Measurements from ENCODE around the gene C2orf76. TPM values are rescaled to one million over a fixed set of nuclear protein-coding genes. Genes with fewer than 3 reads are reported as not detected.
"Not testable (repeated sequence)": the region's sequence is repeated elsewhere in the genome, so short reads cannot be mapped to it uniquely, and the experiment has no call there.

The C2orf76 gene
- polyA plus RNA-seq, 1 donor from 2014 or later: 37.7 TPM

- Histone ChIP-seq H3K4me2 (ENCODE audit: low read length) (no peak overlapping the region), H3F3A (ENCODE audit: insufficient read depth, low read length, poor library complexity, severe bottlenecking) (no peaks in the 10 kb centered on the region), H4K20me1 (ENCODE audit: insufficient read depth) (no peaks in the 10 kb centered on the region), H3K9me2 (ENCODE audit: insufficient read depth, low read length) (no peaks in the 10 kb centered on the region), H3K9ac (ENCODE audit: low read length) (no peak overlapping the region), H3K9me3 (ENCODE audit: low read length) (no peaks in the 10 kb centered on the region), H3K27ac (ENCODE audit: low read length) (no peak overlapping the region), H2AFZ (ENCODE audit: low read depth, low read length) (no peak overlapping the region), H3K27me3 (ENCODE audit: insufficient read depth, low read depth, low read length) (no peaks in the 10 kb centered on the region), H3K4me3 (ENCODE audit: low read length) (no peak overlapping the region), H3K79me2 (replicated peaks; ENCODE audit: insufficient read depth, low read length) (no peaks in the 10 kb centered on the region), H3K36me3 (ENCODE audit: insufficient read depth, low read length) (peaks cover 10% of the 10 kb centered on the region)
- TF ChIP-seq CTCF (IDR thresholded peaks at IDR 0.05; ENCODE audit: poor library complexity, severe bottlenecking) (no peak), EP300 (conservative IDR thresholded peaks at IDR 0.05; ENCODE audit: poor library complexity, severe bottlenecking) (no peak), SMC3 (conservative IDR thresholded peaks at IDR 0.05; ENCODE audit: poor library complexity) (no peak), MXI1 (conservative IDR thresholded peaks at IDR 0.05; ENCODE audit: poor library complexity, severe bottlenecking) (no peak), RAD21 (conservative IDR thresholded peaks at IDR 0.05) (no peak), EZH2 (IDR thresholded peaks at IDR 0.05; ENCODE audit: borderline replicate concordance, insufficient read depth, low read length, poor library complexity, severe bottlenecking) (no peak), TAF1 (IDR thresholded peaks at IDR 0.05; ENCODE audit: low read depth) (no peak), POLR2AphosphoS5 (IDR thresholded peaks at IDR 0.05) (no peak), REST (IDR thresholded peaks at IDR 0.05; ENCODE audit: borderline replicate concordance) (no peak)
Measured at GRCh38 chr2:119377294-119377992, 10.8 kb upstream of the C2orf76 start.

- Histone ChIP-seq H3K27me3 (ENCODE audit: insufficient read depth, low read depth, low read length) (no peaks in the 10 kb centered on the region), H4K20me1 (ENCODE audit: insufficient read depth) (no peaks in the 10 kb centered on the region), H3K36me3 (ENCODE audit: insufficient read depth, low read length) (peaks cover 10% of the 10 kb centered on the region), H2AFZ (ENCODE audit: low read depth, low read length) (no peak overlapping the region), H3K79me2 (replicated peaks; ENCODE audit: insufficient read depth, low read length) (no peaks in the 10 kb centered on the region), H3K9ac (ENCODE audit: low read length) (no peak overlapping the region), H3K27ac (ENCODE audit: low read length) (no peak overlapping the region), H3K9me3 (ENCODE audit: low read length) (no peaks in the 10 kb centered on the region), H3F3A (ENCODE audit: insufficient read depth, low read length, poor library complexity, severe bottlenecking) (no peaks in the 10 kb centered on the region), H3K9me2 (ENCODE audit: insufficient read depth, low read length) (no peaks in the 10 kb centered on the region), H3K4me2 (ENCODE audit: low read length) (no peak overlapping the region), H3K4me3 (ENCODE audit: low read length) (no peak overlapping the region)
- TF ChIP-seq CTCF (IDR thresholded peaks at IDR 0.05; ENCODE audit: poor library complexity, severe bottlenecking): no peak
- TF ChIP-seq REST (IDR thresholded peaks at IDR 0.05; ENCODE audit: borderline replicate concordance): no peak
- TF ChIP-seq EP300 (conservative IDR thresholded peaks at IDR 0.05; ENCODE audit: poor library complexity, severe bottlenecking): no peak
- TF ChIP-seq TAF1 (IDR thresholded peaks at IDR 0.05; ENCODE audit: low read depth): no peak
- no peak for TF ChIP-seq POLR2AphosphoS5 (IDR thresholded peaks at IDR 0.05)
- TF ChIP-seq EZH2 (IDR thresholded peaks at IDR 0.05; ENCODE audit: borderline replicate concordance, insufficient read depth, low read length, poor library complexity, severe bottlenecking): no peak
- TF ChIP-seq RAD21 (conservative IDR thresholded peaks at IDR 0.05): no peak
- no peak for TF ChIP-seq MXI1 (conservative IDR thresholded peaks at IDR 0.05; ENCODE audit: poor library complexity, severe bottlenecking)
- TF ChIP-seq SMC3 (conservative IDR thresholded peaks at IDR 0.05; ENCODE audit: poor library complexity): no peak
Measured at GRCh38 chr2:119376810-119377209, 10.2 kb upstream of the C2orf76 start.

GRCh38 chr2:119376406-119376805 lies 9.8 kb upstream of the C2orf76 start:
- not testable (repeated sequence) for H3K9me3 ChIP-seq (ENCODE audit: low read length); H3K4me2 ChIP-seq (ENCODE audit: low read length); H3K79me2 ChIP-seq (replicated peaks; ENCODE audit: insufficient read depth, low read length); H3K4me3 ChIP-seq (ENCODE audit: low read length); H3K9ac ChIP-seq (ENCODE audit: low read length); H3K9me2 ChIP-seq (ENCODE audit: insufficient read depth, low read length); H3K27ac ChIP-seq (ENCODE audit: low read length); H2AFZ ChIP-seq (ENCODE audit: low read depth, low read length); H4K20me1 ChIP-seq (ENCODE audit: insufficient read depth); H3K27me3 ChIP-seq (ENCODE audit: insufficient read depth, low read depth, low read length); H3F3A ChIP-seq (ENCODE audit: insufficient read depth, low read length, poor library complexity, severe bottlenecking)
- H3K36me3 ChIP-seq (ENCODE audit: insufficient read depth, low read length): peaks cover 10% of the 10 kb centered on the region
